Measurements from ENCODE around the gene OR52W1. TPM values are rescaled to one million over a fixed set of nuclear protein-coding genes. Genes with fewer than 3 reads are reported as not detected.

Gene OR52W1
- total RNA-seq, 6 donors from 2014 or later: not detected

GRCh38 chr11:6228520-6228919, 29.5 kb downstream of the OR52W1 start:
- Histone ChIP-seq H3K27me3 (no peaks in the 10 kb centered on the region), H3K27ac (no peak overlapping the region), H3K4me3 (no peak overlapping the region), H3K36me3 (peaks cover 4 to 12% (median 9%) of the 10 kb centered on the region in 4 donors), H3K9me3 (no peaks in the 10 kb centered on the region), H3K4me1 (peaks cover 12 to 26% (median 22%) of the 10 kb centered on the region in 4 donors)
- DNase-seq (no peak), ATAC-seq (ENCODE audit: low FRiP score in 2 of 2) (no peak)
- 55 to 57% methylated on average over 3 of the region's 3 CpGs for WGBS, 2 donors
- TF ChIP-seq POLR2A (IDR thresholded peaks at IDR 0.05) (no peak), POLR2AphosphoS5 (IDR thresholded peaks at IDR 0.05) (no peak), EP300 (IDR thresholded peaks at IDR 0.05) (no peak), CTCF (IDR thresholded peaks at IDR 0.05) (no peak)

- H3K4me1 ChIP-seq: peaks cover 17 to 30% (median 25%) of the 10 kb centered on the region in 4 donors
Measured at GRCh38 chr11:6229911-6230310, 30.9 kb downstream of the OR52W1 start.

GRCh38 chr11:6232899-6233298, 33.9 kb downstream of the OR52W1 start:
- Histone ChIP-seq H3K27ac (no peak overlapping the region), H3K27me3 (no peaks in the 10 kb centered on the region), H3K9me3 (no peaks in the 10 kb centered on the region), H3K36me3 (no peaks in the 10 kb centered on the region), H3K4me1 (peaks cover 13 to 25% (median 18%) of the 10 kb centered on the region in 4 donors), H3K4me3 (peak overlapping the region in 1 of 4 donors; percentile 69)
- DNase-seq: no peak
- ATAC-seq (ENCODE audit: low FRiP score in 2 of 2): no peak
- no peak for TF ChIP-seq CTCF (IDR thresholded peaks at IDR 0.05)
- TF ChIP-seq EP300 (IDR thresholded peaks at IDR 0.05): no peak
- TF ChIP-seq POLR2A (IDR thresholded peaks at IDR 0.05): no peak
- no peak for TF ChIP-seq POLR2AphosphoS5 (IDR thresholded peaks at IDR 0.05)

More at GRCh38 chr11:6229911-6230310, 30.9 kb downstream of the OR52W1 start:
- Histone ChIP-seq H3K27me3 (no peaks in the 10 kb centered on the region), H3K9me3 (no peaks in the 10 kb centered on the region), H3K27ac (peak overlapping the region in 1 of 4 donors; percentile 37), H3K4me3 (no peak overlapping the region), H3K36me3 (no peaks in the 10 kb centered on the region)
- DNase-seq: no peak
- 56 to 80% methylated on average over 2 of the region's 2 CpGs for WGBS, 2 donors
- no peak for ATAC-seq (ENCODE audit: low FRiP score in 2 of 2)
- no peak for TF ChIP-seq POLR2AphosphoS5 (IDR thresholded peaks at IDR 0.05)
- TF ChIP-seq CTCF (IDR thresholded peaks at IDR 0.05): no peak
- TF ChIP-seq EP300 (IDR thresholded peaks at IDR 0.05): no peak
- no peak for TF ChIP-seq POLR2A (IDR thresholded peaks at IDR 0.05)

GRCh38 chr11:6233984-6234386, 35.0 kb downstream of the OR52W1 start:
- H3K27me3 ChIP-seq: no peaks in the 10 kb centered on the region
- WGBS, 2 donors: 1 to 2% methylated on average over 10 of the region's 10 CpGs
- H3K27ac ChIP-seq: peak overlapping the region; percentile 74 to 89 (median 88)
- H3K36me3 ChIP-seq: no peaks in the 10 kb centered on the region
- H3K4me1 ChIP-seq: peaks cover 13 to 25% (median 18%) of the 10 kb centered on the region in 4 donors
- peak overlapping the region; percentile 67 to 85 (median 74) for H3K4me3 ChIP-seq
- TF ChIP-seq EP300 (IDR thresholded peaks at IDR 0.05) (no peak), POLR2AphosphoS5 (IDR thresholded peaks at IDR 0.05) (no peak), POLR2A (IDR thresholded peaks at IDR 0.05) (no peak), CTCF (IDR thresholded peaks at IDR 0.05) (no peak)
- ATAC-seq (ENCODE audit: low FRiP score in 2 of 2) (peak in 1 of 2 donors; percentile 0), DNase-seq (no peak)
- H3K9me3 ChIP-seq: no peaks in the 10 kb centered on the region
